Activated naive CD4-positive, alpha-beta T cell treated with anti-CD3 and anti-CD28 coated beads, Interleukin-2, amount 50 U/mL, for 72 hours (primary cell): ENCODE data around the gene ZFP1. TPM values are rescaled to one million over a fixed set of nuclear protein-coding genes. Genes with fewer than 3 reads are reported as not detected.
A peak's percentile ranks its signal among the peaks of the same experiment; 100 is the strongest.

Experiments
- ATAC-seq, 2 donors: fragments of 150-1000 bp; cut with Tn5 transposase; 2 replicates each; pipeline ENCODE4 v1.10.0; 2021; ENCODE audit warnings: mild to moderate bottlenecking in 2 of 2, moderate library complexity in 2 of 2
- DNase-seq, 2 donors: peaks; one replicate each; pipeline ENCODE4 v3.0.0; 2021 to 2022; ENCODE audit warnings: low spot score in 2 of 2
- H3K27ac Mint-ChIP-seq, 2 donors: one replicate each; pipeline ENCODE4 v1.8.0; 2022; ENCODE audit warnings: mild to moderate bottlenecking in 2 of 2, mixed read lengths in 2 of 2
- H3K36me3 Mint-ChIP-seq, 2 donors: one replicate each; pipeline ENCODE4 v1.8.0; 2022; ENCODE audit warnings: mixed read lengths in 2 of 2
- H3K9me3 Mint-ChIP-seq, 2 donors: one replicate each; pipeline ENCODE4 v1.8.0; 2022; ENCODE audit warnings: mixed read lengths in 2 of 2
- total RNA-seq, 2 donors: library from RNA; stranded (reverse); gene quantifications; one replicate each; pipeline ENCODE4 v1.2.3, GENCODE V29; 2022

ZFP1 gene
- total RNA-seq, 2 donors from 2014 or later, result 13.4 to 13.5 TPM

DNA sequence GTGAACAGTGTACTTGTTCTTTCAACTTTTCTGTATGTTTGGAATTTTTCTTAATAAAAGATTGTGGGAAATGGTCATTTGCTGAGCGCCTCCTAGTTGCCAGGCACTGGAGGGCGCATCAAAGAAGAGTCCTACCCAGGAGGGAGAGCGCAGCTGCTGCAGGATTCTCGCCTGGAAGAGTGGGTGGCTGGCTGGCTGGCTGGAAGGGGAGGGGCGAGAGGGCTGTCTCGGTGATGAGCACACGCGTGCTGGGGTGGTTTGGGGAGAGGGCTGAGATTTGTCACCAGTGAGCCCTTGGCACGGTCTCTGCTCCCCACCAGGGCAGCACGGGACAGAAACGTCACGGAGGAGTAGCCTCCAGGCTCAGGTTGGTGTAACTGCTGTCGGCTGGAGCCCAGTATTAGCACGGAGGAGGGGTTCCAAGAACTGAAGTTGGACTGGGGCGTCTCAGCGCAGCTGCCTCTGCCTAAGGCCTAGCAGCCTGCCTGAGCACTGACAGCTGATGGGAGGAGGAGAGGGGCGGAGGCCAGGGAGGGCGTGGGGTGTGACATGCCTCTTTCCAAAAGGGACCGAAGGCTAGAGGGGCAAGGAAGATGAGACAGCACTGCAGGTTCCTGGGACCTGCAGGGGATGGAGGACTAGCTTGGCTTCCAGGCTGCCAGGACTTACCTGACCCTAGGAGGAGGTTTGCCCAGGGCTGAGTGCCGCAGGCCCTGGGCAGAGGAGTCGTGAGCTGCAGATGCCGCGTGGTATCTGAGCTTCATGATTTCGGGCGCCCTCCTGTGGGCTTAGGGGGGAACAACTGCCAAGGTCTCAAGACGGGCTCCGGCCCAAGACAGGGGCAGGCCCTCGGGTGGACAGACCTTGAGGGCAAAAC, 37.4 kb upstream of the ZFP1 start:
- peak; percentile 72 to 74 for ATAC-seq
- peak; percentile 82 for DNase-seq
- H3K9me3 Mint-ChIP-seq, result no peaks in the 10 kb centered on the region
- peaks cover 0 to 41% of the 10 kb centered on the region in 2 donors for H3K36me3 Mint-ChIP-seq
- peak overlapping the region; percentile 80 to 96 for H3K27ac Mint-ChIP-seq

DNA sequence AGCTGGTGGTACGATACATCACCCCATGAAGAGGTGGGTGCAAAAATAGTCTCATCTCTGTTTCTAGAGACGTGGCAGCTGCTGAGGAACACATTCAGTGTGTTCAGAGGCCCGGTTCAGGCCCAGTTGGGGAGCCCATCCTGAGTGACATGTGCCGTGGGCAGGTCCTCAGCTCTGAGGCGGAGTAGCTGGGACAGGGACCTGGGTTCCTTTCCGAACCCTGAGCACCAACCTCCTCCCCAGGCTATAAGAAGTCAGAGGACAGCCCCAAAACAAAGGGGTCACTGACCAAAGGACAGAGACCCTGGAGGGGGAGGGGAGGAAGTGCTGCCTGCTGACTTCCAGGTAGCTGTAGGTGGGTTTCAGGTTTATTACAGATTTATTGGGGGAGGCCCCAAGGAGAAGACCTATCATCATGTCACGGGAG, 36.8 kb upstream of the ZFP1 start:
- Mint-ChIP-seq H3K27ac (peak overlapping the region; percentile 80 to 85), H3K36me3 (peaks cover 0 to 34% of the 10 kb centered on the region in 2 donors), H3K9me3 (no peaks in the 10 kb centered on the region)
- ATAC-seq (peak; percentile 15 to 25), DNase-seq (no peak)

DNA sequence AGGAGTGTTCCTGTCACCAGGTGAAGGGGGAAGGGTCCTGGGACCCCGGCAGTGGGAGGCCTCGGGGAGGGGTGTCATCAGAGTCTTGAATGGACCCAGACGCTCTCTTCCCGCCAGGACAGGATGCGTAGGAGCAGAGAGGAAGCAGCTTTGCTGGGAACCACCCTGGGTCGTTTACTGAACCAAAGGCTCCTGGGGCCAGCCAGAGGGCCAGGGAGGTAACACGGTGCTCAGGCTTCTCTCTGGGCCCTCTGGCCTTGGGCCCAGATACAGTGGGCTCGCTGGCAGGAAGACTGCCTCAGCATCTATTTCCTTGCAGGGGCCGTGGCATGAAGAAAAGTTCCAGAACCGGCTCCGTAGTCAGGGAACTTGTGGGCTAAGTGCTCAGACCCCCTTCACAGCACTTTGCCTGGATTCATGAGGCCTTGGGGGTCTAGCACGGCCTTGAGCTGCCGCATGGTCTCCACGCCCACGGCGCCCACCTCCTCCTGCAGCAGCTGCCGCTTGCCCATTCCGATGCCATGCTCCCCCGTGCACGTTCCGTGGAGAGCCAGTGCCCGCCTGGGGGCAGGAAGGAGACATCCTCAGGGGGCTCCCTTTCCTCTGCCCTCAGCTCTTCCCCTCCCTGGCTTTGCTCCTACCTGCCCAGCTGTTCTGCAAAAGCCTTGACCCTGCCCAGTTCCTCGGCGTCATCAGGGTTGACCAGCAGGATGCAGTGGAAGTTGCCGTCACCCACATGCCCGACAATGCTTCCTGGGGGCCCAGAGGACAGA, 36.2 kb upstream of the ZFP1 start:
- H3K27ac Mint-ChIP-seq, result peak overlapping the region; percentile 80 to 93
- H3K9me3 Mint-ChIP-seq, result no peaks in the 10 kb centered on the region
- peaks cover 0 to 29% of the 10 kb centered on the region in 2 donors for H3K36me3 Mint-ChIP-seq
- DNase-seq (no peak), ATAC-seq (no peak)

DNA sequence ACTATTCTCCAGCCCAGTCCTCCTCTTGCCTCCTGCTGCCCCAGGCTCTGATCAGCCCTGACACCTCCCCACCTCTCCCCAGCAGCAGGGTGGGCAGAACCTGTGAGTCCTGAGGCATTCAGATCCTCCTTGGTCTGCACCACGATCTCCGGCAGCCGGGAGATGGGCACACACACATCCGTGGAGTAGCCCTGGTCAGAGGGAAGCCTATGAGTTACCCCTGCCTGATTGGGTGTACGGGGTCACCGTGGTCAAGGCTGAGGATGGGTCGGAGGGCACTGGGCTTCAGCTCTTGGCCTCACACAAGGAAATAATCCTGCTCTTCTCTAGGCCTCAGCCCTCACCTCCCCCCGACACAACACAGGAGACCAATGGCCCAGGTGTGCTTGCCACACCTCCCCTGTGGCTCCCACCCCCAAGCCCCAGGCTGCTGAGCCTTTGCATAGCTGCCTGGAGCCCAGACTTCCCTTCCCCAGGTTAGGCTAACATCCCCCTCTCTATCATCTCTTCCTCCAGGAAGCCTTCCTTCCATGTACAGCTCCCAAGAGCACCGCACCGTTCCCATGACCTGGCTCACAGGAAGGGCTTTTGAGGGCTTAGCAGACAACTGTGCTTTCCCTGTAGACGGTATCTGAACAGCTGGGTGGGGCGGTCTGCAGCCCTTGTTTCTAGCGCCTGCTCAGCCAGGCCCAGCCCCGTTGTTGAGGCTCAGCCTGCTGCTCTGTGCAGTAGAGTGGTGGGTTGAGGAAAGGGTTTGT, 35.4 kb upstream of the ZFP1 start:
- H3K27ac Mint-ChIP-seq, result peak overlapping the region in 1 of 2 donors; percentile 93
- no peak for DNase-seq

DNA sequence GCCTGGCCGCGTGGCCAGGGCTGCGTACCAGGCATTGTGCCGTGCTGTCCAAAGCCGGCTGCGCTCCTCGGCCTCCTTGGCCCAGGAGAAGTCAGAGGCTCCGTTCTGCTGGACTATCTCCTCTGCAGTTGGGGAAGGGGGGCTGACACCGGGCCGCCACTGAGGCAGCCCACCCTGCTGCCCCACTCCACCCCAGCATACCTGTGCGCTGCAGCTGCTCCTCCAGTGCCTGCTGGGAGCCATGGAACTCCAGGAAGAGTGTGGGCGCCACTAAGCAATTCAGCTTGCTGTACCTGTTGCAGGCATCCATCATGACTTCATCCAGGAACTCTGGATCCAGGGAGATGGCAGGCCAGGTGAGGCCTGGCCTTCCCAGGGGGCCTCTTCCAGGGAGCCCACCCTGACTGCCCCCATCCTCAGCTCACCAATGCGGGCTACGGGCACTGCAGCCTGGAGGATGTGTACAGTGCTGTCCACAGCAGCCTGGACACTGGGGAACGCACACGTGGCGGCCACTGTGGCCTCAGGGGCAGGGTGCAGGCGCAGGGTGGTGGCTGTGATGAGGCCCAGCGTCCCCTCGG, 34.7 kb upstream of the ZFP1 start:
- DNase-seq, result no peak
- Mint-ChIP-seq H3K9me3 (no peaks in the 10 kb centered on the region), H3K36me3 (peaks cover 0 to 17% of the 10 kb centered on the region in 2 donors), H3K27ac (no peak overlapping the region)
- no peak for ATAC-seq

More for the DNA sequence above, 35.4 kb upstream of the ZFP1 start:
- H3K9me3 Mint-ChIP-seq, result no peaks in the 10 kb centered on the region
- no peak for ATAC-seq
- H3K36me3 Mint-ChIP-seq, result peaks cover 0 to 24% of the 10 kb centered on the region in 2 donors

DNA sequence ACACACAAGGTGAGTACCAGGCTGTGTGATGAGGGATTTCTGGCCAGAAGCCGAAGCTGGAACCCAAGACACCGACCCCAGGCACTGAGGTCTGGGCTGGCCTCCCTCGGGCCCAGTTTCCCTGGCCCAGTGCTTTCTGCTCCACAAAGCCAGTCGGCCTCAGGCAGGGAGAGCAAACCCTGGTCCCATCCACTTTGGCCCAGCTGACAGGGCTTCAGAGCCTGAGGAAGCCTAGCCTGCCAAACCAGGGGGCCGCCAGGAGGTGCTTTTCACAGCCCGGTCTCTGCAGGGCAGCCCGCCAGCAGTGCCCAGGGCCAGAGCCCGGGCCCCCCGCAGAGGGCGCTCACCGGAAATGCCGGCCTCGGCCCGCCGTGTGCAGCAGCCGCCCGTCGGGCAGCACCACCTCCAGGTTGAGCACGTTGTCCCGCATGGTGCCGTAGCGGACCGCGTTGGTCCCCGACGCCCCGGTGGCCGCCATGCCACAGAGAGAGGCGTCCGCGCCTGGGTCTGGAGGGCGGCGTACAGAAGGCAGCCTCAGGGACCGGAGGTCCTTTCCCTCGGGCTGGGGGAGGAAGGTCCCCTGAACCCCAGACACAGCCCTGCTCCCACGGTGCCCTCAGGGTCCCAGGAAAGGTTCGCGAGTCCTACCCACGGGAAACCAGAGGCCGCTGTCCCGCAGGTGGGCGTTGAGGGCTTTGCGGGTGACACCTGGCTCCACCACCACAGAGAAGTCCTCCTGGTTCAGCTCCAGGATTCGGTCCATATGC, 34.0 kb upstream of the ZFP1 start:
- no peak for DNase-seq
- peaks cover 0 to 10% of the 10 kb centered on the region in 2 donors for H3K36me3 Mint-ChIP-seq
- H3K27ac Mint-ChIP-seq, result no peak overlapping the region
- no peaks in the 10 kb centered on the region for H3K9me3 Mint-ChIP-seq
- ATAC-seq, result no peak

DNA sequence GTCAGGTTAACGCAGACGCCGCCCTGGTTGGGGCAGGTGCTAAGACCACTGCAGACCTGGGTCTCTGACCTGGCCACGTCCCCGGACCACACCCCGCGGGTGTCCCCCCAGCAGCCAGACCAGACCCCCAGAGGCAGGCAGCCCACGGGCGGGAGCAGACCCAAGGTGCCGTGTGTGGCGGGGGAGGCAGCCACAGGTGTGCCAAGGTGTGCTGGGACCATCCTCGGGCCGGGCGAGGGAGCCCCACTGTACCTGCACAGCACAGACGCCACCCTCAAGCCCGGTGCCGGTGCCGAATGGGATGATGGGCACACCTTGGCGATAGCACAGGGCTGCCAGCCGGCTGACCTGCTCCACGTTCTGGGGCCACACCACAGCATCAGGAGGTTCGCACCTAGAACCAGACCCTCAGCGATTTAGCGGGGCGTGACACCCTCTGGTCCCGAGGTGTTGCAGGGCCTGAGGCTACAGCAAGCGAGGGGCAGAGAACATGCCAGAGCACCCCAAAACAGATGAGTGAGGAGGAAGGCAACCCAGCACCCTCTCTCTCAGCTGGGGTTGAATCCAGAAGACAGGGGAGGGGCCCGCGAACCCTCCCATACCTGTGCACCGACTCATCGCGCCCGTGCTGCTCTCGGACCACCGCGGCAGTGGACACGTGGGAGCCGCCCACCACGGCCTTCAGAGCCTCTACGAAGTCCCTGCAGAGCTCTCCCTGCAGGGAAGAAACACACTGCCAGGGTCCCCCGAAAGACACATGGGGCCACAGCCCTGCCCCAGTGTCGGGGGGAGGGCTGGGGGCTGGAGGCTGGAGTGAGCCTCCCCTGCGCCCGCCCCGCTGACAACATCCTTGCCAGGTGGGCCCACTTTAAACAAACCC, 33.1 kb upstream of the ZFP1 start:
- H3K9me3 Mint-ChIP-seq, result no peaks in the 10 kb centered on the region
- DNase-seq (no peak), ATAC-seq (no peak)
- H3K36me3 Mint-ChIP-seq, result peaks cover 0 to 1% of the 10 kb centered on the region in 2 donors
- H3K27ac Mint-ChIP-seq, result no peak overlapping the region

DNA sequence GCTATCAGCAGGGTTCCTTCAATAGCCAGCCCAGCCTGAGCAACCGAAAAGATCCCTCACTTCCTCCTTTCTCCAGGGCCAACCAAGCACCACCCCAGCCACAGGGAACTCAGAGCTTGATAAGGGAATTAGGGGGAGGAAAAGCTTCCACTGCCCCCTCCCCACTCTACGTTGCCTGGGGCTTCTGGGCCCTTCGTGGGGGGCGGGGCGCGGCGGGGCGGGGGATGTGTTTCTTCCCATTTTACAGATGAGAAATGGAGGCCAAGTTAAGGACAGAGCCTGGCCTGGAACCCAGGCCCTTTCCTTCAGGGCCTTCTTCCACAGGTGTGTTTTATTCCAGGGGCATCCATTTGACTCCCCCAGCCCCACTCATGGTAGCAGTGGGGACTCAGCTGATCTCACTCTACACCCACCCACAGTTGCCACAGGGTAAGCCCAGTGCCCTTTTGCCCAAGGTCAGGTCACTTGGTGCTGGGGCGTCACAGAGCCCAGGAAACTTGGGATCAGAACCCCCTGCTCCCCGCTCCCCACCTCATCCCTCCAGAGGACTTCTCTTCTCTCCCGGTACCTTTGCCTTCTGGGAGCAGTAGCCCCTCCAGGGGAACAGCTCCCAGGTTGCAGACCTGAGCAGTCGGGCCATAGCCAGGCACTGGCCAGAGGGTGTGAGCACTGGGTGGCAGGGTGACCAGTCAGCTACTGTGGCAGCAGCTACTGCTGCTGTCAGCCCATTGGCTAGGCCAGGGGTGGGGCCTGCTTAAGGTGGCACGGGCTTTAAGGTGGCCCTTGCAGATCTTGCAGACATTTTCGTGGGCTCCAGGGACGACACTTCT, 32.0 kb upstream of the ZFP1 start, which contains the start of gene LDHD:
Gene LDHD (minus strand): TSS at position 700 of the 830 bp plus-strand sequence. CDS start 60 bp downstream, at position 640.
- ATAC-seq (peak; percentile 53 to 83), DNase-seq (no peak)
- Mint-ChIP-seq H3K36me3 (peaks cover 0 to 2% of the 10 kb centered on the region in 2 donors), H3K27ac (peak within 1 kb of the TSS in 1 of 2 donors; percentile 64), H3K9me3 (peaks cover under 1 to 2% of the 10 kb centered on the region in 2 donors)

DNA sequence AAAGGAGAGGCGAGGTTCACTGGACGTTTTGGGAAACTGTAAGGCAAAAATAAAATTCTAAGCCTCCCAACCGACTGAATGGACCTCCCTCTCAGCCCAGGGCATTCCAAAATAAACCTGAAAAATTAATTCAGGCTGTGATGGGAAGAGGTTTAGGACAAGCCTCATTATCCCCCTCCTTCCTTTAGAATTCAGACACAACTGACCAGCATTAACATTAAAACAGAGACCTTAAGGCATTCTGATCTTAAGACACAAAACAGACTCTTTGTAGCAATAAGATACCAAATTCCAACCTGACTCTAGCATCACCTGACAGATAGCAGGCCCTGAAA, 31.4 kb upstream of the ZFP1 start:
- peak overlapping the region in 1 of 2 donors; percentile 64 for H3K27ac Mint-ChIP-seq

DNA sequence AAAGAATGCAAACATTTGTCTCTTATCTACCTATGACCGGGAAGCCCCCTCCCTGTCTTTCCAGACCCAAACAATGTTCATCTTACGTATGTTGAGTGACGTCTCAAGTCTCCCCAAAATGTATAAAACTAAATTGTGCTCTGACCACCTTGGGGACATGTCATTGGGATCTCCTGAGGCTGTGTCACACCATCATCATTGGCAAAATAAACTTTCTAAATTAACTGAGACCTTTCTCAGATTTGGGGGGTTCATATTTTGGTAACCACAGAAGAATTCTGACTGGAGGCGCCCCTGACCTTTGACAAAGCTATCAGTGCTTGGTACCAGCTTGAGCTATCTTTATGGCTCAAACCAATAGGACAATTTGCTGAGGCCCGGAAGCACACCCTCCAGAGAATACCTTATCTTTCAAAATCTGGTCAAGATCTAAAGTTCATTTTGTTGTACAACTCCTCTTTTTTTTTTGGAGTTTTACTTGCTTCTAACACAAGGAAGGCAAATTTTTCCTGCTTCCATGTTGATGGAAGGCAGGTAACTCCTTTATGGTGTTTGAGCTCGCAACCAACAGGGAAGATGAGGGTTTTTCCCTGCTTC, 29.3 kb upstream of the ZFP1 start:
- no peak for ATAC-seq
- no peak for DNase-seq
- Mint-ChIP-seq H3K9me3 (peaks cover 9 to 12% of the 10 kb centered on the region in 2 donors), H3K27ac (no peak overlapping the region), H3K36me3 (peaks cover 5 to 14% of the 10 kb centered on the region in 2 donors)

More for the DNA sequence above, 31.4 kb upstream of the ZFP1 start:
- H3K36me3 Mint-ChIP-seq, result peaks cover under 1 to 8% of the 10 kb centered on the region in 2 donors
- H3K9me3 Mint-ChIP-seq, result peaks cover 3 to 6% of the 10 kb centered on the region in 2 donors
- DNase-seq, result no peak
- ATAC-seq, result no peak

DNA sequence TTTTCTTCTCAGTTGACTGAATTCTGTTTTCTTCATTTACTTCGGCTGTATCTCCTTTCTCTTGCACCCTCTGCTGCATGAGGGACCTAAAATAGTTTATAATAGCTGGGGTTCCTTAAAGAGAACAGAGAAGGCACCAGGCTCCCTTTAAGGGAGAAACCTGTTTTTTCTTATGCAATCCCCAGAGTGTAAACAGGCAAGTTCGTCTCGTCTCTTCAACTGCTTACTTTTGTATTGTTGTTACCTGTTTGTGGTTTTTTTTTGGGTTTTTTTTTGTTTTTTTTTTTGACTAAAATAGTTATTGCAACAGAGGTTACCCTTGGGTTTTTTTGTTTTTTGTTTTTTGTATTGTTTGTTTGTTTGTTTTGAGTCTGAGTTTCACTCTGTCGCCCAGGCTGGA, 28.1 kb upstream of the ZFP1 start:
- Mint-ChIP-seq H3K9me3 (peaks cover 9 to 12% of the 10 kb centered on the region in 2 donors), H3K27ac (no peak overlapping the region), H3K36me3 (peaks cover 5 to 14% of the 10 kb centered on the region in 2 donors)
- no peak for DNase-seq
- ATAC-seq, result no peak

DNA sequence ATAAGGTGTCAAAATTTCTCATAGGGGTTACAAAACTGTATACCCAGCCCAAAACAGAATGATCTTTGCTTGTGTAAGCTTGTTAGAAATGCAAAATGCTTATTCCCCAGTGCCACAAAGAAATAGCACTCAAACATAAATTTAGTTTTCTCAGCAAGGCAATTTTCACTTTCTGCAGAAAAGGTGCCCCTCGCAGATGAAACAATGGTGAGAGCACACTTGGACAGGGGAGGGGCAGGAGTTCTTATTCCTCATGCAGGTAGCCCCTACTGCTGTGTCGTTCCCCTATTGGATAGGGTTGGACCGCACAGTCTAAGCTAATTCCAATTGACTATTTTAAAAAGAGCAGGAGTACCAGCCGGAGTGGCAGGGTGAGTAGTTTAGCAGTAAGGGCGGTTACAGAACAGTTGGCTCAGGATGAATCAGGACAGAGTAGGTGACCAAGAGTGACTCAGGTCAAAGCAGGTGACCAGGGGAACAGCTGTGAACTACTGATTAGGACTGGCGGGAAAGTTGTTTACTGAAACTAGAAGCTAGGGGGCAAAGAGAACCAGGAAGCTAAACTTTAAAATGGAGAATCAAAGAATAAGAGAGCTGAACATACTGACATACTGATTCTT, 26.3 kb upstream of the ZFP1 start:
- Mint-ChIP-seq H3K36me3 (peaks cover 5 to 16% of the 10 kb centered on the region in 2 donors), H3K27ac (no peak overlapping the region), H3K9me3 (peaks cover 9 to 12% of the 10 kb centered on the region in 2 donors)
- peak in 1 of 2 donors; percentile 25 for DNase-seq
- no peak for ATAC-seq

DNA sequence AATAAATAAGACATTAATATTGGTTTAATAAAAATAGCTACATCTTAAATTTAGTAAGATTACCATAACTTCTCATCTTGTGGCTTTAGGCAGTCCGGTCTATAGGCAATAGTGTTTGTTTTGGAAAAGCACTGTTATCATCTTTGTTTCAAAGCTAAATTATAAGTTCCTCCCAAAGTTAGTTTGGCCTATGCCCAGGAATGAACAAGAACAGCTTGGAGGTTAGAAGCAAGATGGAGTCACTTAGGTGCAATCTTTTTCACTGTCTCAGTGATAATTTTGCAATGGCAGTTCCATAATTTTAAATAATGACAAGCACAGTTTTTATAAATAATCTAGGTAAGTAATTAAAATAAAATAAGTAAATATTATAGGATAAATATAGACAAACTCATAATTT, 25.7 kb upstream of the ZFP1 start:
- H3K9me3 Mint-ChIP-seq, result peaks cover 9 to 12% of the 10 kb centered on the region in 2 donors
- no peak for ATAC-seq
- H3K27ac Mint-ChIP-seq, result no peak overlapping the region
- no peak for DNase-seq
- peaks cover 5 to 22% of the 10 kb centered on the region in 2 donors for H3K36me3 Mint-ChIP-seq
